A549 treated with Mapracorat at 1 μM for 4 hours (cell line): ENCODE measurements around the gene EMCN. TPM values are rescaled to one million over a fixed set of nuclear protein-coding genes. Genes with fewer than 3 reads are reported as not detected.

Source experiments
- total RNA-seq: library from RNA; stranded (reverse); fragments of 200-300 nt; extraction: Qiagen RNA extraction; gene quantifications from 5 replicates; pipeline ENCODE4 v1.2.3, GENCODE V29; 2022

Gene EMCN
- not detected in 5 replicates for total RNA-seq

GRCh38 chr4:100517864-100518341 lies at the start of gene EMCN:
Gene EMCN, minus strand, starts transcription at chr4:100518022. Its CDS starts 108 bp downstream, at chr4:100517914.

